Fibroblast of mammary gland (primary cell): ENCODE data around the gene ZNF507.

Experiments
- DNase-seq: peaks from one replicate; pipeline ENCODE4 v3.0.0-alpha.2; 2010; ENCODE audit warnings: low read depth
- H3K4me3 ChIP-seq: 2 replicates; pipeline ENCODE4 v1.5.1; 2011; ENCODE audit warnings: low read depth, mild to moderate bottlenecking, low read length, moderate library complexity; ENCODE audit not compliant: control insufficient read depth
- TF ChIP-seq, protein P1 (sequence below): conservative IDR thresholded peaks from 2 replicates; pipeline ENCODE4 v1.5.1; 2011; ENCODE audit warnings: low read depth, low read length, inconsistent platforms; ENCODE audit not compliant: control insufficient read depth, insufficient read depth

Gene ZNF507

DNA sequence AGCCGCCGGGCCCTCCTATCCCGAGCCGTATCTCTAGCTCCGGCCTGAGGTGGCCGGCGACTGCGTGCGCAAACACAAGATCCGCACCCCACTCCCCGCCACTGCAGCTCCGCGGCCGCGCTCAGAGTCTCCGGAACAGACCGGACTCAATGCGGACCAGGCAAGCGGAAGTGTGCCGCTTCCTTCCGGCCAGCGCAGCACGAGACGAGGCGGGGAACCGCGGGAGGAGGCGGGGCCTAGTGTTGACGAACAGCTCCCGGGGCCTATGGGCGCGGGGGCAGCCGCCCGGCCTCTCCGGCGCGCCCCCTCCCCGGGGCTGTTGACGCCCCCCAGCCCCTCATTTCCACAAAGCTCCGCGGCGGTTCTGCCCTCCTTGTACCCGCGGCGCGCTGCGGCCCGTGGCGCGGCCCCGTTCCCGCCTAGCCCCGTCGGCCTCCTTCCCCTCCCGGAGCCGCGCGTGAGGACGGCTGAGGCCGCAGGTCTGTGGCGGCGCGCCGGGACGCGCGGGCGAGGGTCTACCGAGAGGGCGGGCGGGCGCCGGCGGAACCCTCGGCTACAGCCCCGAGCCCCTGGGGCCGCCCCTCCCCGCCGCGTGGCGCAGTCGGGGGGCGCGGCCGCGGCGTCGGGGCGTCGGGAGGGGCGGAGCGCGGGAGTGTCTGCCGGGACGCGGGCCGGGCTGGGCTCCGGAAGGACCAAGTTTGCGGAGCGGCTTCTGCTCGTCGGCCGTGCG lies 60.2 kb downstream of the ZNF507 start, which contains the start of gene DPY19L3:
DPY19L3 (plus strand) TSS at position 340 of the 730 bp plus-strand sequence. CDS start 2,484 bp downstream, outside the sequence.
- DNase-seq, result peak; percentile 90
- TF ChIP-seq, protein P1, sequence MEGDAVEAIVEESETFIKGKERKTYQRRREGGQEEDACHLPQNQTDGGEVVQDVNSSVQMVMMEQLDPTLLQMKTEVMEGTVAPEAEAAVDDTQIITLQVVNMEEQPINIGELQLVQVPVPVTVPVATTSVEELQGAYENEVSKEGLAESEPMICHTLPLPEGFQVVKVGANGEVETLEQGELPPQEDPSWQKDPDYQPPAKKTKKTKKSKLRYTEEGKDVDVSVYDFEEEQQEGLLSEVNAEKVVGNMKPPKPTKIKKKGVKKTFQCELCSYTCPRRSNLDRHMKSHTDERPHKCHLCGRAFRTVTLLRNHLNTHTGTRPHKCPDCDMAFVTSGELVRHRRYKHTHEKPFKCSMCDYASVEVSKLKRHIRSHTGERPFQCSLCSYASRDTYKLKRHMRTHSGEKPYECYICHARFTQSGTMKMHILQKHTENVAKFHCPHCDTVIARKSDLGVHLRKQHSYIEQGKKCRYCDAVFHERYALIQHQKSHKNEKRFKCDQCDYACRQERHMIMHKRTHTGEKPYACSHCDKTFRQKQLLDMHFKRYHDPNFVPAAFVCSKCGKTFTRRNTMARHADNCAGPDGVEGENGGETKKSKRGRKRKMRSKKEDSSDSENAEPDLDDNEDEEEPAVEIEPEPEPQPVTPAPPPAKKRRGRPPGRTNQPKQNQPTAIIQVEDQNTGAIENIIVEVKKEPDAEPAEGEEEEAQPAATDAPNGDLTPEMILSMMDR, result no peak
- H3K4me3 ChIP-seq, result peak within 1 kb of the TSS; percentile 78

DNA sequence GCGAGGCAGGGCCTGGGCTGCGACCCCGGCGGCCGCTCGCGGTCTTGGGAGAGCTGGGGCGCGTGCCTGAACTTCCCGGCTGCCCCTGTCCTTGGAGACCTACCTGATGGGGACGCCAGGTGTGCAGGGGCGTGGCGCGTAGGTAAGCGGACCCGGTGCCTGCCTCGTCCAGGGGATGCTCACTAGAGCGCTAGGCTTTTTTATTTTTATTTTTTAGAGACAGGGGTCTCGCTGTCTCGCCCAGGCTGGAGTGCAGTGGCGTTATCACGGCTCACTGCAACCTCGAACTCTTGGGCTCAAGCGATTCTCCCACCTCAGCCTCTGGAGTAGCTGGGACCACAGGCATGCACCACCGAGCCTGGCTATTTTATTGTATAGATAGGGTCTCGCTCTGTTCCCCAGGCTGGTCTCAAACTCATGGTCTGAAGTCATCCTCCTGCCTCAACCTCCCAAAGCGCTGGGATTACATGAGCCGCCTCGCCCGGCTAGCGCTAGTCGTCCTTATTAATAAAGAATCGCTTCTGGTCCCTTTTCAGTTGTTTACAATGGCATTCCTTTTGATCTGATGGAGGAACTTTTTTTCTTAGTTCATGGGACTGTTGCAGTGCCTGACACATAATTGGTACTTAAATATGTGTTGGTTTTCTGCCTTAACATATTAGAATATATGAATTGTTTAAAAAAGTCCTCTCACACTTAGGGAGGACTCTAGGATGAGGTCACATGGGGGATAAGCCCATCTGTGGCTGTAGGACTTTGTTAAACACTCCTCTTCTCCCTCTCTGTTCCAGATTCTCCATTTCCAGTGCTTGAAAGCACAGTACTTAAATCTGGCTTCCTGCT lies 61.0 kb downstream of the ZNF507 start:
- DNase-seq, result no peak
- H3K4me3 ChIP-seq, result peak overlapping the region; percentile 78
- TF ChIP-seq, protein P1, result no peak

DNA sequence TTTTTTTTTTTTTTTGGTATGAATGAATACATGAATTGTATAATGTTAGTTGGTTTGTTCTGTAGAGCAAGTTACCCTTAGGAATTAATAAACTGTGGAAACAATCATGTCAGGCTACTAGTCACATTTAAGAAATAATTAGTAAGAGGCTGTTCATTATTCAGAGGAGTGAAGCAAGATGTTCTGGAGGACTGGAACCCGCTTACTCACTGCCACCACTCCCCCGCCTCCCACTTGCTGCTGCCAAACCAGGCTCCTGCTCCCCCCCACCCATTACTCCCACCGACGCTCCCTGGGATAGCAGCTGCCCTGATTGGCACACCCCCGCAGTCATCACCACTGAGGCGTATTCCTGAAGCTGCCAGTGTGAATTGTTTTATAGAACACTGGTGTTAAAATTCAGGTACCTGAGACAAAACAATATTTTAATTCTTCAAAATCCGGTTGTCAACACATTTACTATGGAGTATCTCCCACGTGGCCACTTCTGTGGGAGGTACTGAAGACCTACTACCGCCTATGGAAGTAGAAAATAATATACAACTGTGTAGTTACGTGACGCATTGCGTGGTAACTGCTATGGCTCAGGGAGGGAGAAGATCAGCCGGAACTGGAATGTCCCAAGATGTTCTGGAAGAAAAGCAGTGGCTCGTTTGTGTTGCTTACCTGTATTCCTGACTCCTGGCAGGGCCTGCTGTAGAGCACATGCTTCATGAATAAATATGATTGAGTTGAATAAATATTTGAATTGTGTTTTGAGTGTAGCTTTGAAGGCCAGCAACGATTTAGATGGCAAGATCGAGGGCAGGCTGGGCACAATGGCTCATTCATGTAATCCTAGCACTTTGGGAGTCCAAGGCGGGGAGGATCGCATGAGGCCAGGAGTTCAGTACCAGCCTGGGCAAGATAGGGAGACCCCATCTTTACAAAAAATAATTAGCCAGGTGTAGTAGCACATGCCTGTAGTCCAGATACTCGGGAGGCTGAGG lies 61.9 kb downstream of the ZNF507 start:
- TF ChIP-seq, protein P1, result no peak
- peak; percentile 89 for DNase-seq
- H3K4me3 ChIP-seq, result peak overlapping the region; percentile 78

DNA sequence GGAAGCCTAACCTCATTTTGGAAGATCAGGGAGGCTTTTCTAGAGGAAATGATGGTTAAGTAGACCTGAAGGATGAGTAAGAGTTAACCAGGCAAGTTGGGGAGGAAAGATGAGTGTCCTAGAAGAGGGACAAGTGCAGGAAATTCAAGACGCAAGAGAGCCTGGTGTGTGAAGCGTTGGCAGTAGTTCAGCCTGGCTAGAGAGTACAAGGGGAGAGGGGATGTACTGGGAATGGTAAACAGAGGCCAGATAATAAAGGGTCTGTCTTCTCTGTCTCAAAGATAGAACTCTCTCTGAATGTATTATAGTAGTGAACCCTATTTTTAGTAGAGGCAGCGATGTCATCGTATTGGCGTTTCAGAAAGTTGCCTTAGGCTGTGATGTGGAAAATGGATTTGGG lies 69.8 kb downstream of the ZNF507 start:
- no peak overlapping the region for H3K4me3 ChIP-seq
- TF ChIP-seq, protein P1, result no peak
- DNase-seq, result no peak

DNA sequence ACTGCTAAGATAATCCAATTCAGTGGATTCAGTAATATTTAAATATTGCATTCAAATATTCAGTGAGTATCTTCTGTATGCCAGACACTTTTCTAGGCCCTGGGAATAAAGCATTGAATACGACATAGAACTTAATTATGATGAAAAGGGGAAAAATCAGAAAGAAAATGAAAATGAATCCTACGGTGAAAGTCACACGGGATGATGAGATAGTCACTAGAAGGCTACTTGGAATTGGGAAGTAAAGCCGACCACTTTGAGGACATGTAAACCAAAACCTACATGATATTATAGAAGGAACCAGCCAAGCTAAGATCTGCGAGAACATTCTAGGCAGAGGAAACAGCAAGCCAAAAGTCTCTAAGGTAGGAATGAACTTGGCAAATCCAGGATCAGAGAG lies 70.3 kb downstream of the ZNF507 start:
- TF ChIP-seq, protein P1, result no peak
- no peak for DNase-seq
- no peak overlapping the region for H3K4me3 ChIP-seq

DNA sequence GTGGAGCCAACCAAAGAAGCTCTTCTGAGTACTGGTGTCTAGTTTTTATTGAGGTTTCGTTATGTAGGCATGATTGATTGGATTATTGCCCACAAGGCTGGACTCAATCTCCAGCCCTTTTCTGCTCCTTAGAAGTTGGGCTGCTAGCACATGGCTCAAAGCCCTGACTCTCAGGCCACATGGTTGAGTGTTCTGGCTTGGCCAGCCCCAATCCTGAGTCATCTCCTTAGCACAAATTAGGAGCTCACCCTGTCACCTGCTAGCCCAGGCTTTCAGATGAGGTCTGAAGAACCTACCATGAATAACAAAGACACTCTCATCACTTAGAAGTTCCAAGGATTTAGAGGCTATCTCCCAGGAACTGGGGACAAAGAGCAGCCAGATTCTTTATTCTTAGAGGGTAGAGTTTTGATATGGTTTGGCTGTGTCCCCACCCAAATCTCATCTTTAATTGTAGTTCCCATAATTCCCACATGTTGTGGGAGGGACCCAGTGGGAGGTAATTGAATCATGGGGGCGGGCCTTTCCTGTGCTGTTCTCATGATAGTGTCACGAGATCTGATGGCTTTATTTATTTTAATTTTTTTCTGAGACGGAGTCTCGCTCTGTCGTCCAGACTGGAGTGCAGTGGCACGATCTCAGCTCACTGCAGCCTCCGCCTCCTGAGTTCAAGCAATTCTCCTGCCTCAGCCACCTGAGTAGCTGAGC lies 71.5 kb downstream of the ZNF507 start:
- TF ChIP-seq, protein P1, result no peak
- peak; percentile 71 for DNase-seq
- H3K4me3 ChIP-seq, result no peak overlapping the region
